Fibroblast of upper back skin (primary cell): ENCODE measurements around the gene LDHAL6B.

ENCODE experiments used
- DNase-seq: peaks from one replicate; pipeline ENCODE4 v3.0.0-alpha.2; 2013

LDHAL6B gene

DNA sequence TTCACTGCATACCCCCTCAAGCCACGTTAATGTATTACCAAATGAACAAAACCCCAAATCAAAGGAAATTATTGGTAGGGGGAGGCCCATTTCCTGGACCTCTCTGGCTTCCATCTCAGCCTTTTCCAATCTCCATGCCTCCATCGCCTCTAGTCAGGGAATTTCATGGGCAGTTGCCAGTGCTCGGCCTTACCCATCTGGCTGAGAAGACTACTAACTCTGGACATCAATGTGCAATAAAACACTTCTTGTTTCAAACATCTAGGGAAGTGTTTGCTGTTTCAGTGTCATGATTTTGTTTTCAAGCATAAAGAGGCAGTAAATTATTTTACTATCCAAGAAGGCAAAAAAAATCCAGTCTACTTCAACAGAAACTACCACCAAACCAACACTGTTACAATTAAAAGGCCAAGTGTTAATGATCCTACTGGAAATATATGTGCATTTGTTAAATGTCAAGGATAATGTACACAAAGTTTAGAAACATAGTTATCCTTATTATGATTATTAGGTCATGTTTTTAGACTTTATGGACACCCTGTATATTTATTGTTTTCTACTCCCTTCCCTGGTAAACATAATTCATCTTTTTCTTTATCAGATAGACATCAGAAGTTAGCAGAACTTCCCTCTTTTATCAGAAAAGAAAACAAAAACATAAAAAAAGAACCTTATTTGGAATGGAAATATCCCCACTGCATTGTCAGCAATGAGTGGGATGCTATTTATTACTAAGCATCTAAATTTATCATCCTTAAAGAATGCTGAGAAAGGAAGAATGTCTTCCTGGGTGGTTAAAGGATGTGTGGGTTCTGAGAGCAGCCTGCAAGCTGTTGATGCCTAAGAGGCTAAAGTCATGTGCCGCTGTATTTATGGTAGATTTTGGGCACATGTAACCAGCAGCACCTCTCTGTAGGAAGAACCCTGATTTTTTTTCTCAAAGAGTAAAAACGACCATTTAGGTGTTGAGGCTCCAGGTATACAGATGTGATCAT, 15.2 kb downstream of the LDHAL6B start:
- peak; percentile 88 for DNase-seq

DNA sequence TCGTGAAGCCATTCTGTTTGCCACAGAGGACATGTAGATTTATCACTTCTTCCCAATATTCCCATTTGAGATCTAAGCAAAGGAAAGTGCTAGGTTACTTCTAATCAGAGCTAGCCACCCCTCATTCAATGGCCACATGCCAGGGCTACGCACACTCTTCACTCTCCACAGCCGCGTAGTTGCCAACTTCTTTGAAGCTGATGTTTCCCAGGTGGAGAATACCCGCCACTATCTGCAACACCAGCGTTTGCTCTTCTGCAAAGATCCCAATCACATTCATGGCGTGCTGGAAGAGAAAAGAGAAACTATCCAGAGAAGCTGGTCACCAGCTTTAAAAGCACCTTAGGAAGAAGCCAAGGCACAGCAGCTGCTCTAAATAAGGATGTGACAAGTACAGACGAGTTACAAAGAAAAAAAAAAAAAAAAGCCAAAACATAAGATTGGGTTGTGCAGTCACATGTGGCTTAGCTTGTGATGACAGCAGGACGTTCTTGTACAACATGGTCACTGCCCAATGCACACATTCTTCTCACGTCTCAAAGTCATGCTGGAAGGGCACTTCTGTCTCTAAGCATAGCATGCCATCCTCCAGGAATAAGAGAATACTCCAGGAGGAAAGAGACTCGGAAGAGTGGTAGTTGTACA, 16.4 kb downstream of the LDHAL6B start:
- DNase-seq = no peak

DNA sequence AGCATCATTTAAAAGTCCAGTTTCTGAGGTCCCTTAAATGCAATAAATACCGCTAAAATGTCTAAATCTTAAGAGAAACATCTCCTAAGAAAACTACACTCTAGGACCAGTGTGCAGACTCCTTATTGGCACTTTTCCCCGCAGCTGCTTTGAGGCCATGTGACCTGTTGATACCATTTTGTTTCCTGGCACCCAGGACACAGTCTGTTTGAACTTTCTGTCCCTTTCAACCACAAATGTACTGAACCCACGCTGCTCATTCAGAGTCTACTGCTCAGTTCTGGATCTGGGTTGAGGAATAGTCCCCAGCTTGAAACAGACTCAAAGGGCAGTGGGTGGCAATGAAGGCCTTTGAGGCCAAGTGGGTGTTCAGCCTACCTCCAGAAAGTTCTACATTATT, 17.1 kb downstream of the LDHAL6B start:
- no peak for DNase-seq

DNA sequence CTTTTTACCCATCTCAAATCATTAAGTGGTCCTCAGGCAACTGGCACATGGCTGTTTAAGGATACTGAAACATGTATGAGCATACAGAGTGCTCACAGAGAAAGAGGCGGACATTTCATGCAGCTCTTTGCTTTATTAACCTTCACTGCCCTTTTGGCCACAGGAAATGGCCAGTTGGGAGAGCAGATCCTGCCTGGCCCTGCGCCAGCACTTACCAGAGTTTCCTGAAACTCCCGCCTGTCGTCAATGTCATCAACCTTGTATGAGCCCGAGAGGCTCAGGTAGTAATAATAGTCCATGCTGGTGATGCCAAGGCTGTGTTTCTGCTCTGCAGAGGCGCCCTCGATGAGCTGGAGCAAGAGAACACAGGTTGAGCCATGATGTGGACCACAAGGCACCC, 17.8 kb downstream of the LDHAL6B start:
- DNase-seq = no peak

DNA sequence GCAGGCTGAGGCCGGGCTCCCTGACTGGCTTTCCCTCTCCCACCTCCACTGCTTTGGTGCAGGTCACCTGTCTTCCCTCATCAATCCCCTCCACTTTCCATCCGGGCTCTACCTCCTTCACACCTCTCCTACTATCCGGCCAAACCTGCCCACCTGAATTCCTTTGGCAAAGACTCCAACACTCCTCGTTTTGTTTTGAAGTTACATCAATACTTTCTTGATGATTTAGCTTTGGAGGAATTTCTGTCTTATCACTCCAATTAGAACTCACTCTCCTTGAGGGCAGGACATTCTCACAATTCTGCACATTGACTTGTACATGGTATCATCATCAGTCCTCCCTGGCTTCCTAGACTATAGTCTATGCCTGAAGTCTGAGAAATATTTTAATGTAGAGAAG, 20.4 kb downstream of the LDHAL6B start:
- no peak for DNase-seq

DNA sequence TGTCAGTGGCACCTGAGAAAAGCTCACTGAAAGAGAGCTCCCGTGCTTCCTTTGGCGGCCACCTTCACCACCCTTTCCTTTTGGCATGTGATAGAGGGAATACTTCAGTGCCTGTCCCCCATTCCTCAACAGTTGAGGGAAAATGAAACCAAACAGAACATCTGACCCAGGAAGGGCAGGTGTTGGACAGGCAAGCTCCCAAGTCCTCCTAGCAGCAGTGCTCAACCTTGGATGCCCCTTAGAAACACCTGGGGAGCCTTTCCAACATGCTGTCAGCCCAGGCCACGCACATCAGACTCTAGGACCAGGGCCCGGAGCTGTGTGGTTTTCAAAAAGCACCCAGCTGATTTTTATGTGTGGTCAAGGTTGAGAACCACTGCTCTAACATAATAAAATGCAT, 22.4 kb downstream of the LDHAL6B start:
- no peak for DNase-seq

DNA sequence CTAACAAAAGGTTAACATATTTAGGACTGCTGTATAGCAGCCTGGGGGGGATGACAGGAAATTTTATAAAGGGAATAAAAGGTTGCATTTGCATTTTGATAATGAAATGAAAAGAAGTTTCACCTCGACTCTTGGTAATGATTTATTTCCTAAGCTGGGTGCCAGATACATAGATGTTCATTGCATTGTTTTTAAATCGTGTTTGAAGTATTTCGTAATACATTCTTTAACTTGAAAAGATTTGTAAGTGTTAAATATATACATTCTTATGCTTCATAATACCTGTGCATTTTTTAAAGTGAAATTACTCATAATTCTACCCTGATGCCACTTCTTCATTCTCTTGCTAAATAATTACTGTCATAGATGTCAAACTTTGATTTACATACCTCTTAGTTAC, 22.8 kb downstream of the LDHAL6B start:
- DNase-seq = no peak

DNA sequence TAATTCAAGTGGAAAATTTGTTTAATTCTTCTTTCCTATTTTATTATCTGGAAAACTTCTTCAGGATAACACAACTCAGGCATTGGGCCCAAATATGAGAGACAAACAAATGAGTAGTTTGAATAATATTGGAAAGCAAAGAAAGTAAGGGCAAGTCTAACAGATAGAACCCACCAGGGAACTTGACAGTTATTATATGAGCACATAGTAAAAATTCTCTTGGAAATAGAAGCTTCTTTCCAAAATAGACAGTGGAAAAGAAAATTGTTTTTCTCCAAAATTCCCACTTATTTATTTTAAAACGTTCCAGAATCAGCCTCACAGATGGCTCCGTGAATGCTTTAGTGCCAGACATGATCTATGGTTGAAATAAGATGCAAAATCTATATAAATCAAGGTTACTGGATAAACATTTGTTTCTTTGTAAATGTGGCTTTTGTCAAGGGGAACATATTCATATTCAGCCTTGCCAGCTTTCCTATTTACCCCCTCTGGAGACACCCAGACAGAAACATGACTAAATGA, 23.9 kb downstream of the LDHAL6B start:
- DNase-seq = no peak

DNA sequence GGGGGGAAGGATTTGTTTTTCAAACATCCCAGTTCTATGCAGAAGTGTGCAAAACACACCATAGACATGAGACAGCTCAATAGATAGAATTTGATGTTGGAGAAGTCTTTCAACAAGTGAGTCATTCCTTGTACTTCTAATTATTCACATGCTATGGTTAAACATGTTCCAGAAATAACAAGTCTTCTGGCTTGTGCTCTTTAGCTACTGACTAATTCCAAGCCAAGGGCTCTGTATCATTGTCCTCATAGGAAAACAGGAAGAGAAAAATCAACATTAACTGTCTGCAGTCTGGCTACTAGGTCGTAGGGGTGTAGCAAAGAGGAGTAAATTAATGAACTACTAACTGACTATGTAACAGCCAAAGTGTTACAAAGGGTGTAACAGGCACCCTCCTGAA, 25.8 kb downstream of the LDHAL6B start:
- peak; percentile 89 for DNase-seq

DNA sequence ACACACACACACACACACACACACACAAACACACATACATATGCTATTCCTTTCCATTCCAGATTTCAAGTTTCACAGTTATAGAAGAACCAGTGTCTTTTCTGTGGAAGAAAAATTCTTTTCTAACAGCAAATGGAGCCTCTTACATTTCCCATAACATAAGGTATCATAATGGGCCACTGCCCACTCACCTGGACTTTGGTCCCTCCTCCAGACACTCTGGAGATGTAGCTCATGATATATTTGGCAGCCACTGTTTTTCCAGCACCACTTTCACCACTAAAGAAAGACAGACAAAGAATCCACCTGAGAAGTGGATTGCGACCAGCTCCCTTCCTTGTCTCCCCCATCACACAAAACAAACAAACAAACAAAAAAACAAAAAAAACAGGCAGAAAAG, 29.8 kb downstream of the LDHAL6B start:
- DNase-seq = no peak

DNA sequence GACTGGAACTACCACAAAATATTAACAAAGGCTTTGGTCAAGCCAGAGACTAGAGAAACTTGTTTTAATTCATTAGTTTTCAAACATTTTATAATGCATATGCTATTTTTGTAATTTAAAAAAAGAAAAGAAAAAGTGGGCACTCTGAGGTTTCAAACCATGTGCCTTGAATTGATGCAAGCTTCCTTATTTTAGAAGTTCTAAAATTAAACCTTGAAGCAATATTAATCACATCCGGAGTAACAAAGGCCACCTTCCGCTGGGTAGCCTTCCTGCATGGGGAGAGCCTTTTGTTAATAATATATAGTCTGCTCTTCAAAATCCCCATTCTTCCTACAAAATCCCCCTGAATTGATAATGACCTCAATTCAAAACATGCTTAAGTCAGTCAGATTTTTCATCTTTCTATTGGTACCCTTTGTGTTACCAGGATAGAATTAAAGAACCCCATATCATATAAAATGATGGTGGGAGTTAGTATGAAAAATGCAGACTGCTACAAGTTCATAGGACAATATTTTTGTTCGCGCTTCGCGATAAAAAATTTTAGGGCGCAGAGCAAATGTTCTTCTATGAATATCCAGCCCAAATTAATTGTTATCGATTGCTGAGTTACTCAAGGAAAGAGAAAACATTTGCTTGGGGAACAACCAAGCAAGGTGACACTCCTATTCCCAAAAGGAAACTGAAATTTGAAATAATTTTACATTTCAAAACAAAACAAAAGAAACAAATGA, 30.6 kb downstream of the LDHAL6B start:
- no peak for DNase-seq

DNA sequence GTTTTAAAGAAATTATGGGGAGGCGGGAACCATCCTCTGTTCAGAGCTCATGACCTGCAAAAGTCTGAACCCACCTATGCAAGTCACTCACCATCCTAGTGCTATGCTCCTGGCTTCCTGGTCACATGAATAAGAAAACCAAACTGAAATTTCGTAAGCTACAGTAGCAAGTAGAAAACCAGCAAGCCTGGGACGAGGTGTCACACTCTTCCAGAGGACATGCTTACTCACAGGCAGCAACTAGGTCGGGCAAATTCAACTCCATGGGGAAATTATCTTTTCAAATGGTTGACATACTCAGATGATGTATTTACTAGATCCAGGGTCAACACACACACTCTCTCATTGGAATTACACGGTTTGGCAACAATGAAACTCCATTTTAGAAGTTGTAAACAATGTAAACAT, 31.3 kb downstream of the LDHAL6B start:
- no peak for DNase-seq

DNA sequence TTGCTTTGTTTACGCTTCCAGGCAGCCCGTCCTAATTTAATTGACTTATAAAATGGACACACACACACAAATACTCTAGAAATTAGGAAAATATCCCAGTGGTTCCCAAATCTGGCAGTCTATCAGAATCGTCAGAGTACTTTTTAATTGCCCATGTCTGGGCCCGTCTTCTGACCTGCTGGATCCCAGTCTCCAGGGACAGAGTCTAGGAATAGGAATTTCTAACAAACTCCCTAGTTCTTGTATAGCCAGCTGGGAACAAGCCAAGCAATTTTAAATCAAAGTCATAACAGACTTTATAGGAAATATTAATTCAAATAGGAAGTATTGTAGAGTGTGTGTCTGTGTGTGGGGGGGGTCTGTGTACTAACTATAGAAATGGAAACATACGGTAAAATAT, 33.4 kb downstream of the LDHAL6B start:
- DNase-seq = no peak

DNA sequence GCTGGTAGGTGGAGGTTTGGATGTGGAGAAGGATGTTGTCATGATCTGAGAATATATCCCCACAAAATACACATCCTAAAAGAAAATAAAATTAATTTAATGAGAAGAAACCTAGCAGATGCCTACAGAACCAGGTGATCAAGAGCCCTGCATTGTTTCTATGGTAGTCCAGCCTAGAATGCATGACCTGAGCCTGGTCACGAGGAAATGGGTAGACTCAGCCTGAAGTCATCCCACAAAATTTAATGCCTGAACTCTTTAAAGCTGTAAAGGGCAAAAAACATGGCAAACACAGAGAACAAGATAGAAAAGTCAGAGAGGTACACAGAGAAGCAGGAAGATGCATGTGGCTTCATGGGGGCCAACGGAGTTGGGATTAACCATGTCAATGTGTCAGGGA, 36.0 kb downstream of the LDHAL6B start:
- no peak for DNase-seq

DNA sequence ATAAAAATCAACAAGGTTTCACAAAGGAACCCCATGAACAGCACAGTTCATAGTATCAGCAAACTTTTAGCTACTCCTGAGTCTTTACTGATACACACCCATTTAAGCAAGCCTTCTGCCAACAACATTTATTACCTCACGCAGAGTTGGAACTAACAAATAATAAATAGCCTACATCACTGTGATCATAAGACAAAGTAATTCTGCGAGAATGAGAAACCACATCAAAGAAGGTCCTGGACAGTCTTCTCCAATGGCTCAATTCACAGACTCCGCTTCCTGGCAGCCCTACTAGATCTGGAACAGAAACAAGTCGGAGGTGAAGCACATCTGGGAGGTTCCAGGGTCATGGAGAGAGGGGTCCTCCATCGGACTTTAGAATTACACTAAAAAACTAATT, 37.0 kb downstream of the LDHAL6B start:
- DNase-seq = no peak

DNA sequence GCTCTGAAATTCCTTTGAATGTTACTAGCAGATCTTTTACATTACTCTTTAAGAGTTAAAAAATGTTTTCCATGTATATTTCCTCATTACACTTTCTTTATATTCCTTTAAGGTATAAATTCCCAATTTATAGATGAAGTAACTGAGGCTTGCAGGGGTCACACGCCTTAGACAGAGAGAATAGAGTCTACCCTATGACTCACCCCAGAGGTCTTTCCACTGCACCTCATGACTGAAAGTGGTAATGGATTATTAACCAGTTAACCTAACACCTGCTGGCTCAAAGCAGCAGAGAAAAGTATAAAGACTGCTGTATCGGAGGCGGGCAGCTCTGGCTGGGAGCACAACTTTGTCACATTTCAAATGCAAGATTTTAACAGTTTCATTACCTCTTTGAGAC, 37.7 kb downstream of the LDHAL6B start:
- DNase-seq = no peak

DNA sequence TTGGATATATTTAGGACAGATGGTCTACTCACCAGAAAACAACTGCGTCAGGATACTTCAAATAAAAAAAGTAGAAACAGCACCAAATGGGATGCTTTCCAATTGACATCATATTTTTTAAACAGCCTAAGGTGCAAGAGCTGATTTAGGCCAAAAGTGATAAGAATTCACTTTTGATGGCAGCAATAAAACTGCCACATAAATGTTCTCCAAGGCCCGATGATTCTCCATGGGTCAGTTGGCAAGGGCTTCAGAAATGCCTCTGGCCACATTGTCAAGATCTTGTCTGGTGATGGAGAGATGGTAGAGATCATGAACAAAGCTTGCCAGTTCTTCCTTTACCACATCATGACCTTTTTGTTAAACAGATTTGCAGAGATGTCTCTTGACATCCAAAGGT, 38.9 kb downstream of the LDHAL6B start:
- no peak for DNase-seq

DNA sequence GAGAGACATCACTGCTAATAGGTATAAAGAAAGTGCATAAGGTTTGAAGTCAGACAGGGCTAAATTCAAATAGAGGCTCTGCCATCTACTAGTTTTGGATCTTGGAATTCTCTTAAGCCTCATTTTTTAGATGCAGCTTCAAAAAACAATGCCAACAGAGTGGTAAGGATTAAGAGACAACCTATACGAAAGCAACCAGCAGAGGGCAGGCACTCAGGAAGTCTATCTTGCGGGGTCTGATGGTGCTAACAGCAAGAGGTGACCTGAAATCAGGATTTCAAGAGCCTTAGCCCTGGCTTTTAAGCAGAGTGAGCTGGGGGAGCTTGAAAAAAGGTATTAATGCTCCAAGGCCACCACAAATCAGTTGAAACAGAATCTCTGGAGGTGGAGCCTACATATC, 40.7 kb downstream of the LDHAL6B start:
- peak; percentile 73 for DNase-seq

DNA sequence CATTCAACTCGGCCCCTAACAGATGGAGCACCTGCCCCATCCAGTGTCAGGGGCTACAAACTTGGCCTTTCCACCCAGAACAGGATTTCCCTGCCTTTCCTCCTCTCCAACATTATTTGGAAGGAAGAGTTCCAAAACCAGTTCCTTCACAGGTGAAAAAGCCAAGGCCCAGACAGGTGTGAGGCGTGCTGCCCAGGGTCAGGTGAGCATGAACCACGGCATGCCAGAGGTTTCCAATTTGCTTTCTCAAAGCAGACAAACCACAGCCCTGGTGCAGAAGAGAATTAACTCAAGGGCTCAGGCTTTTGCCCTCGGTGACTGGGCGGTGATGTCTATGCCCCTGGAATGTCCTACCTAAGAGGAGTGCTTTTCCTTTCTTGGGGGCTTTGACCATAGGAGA, 43.2 kb downstream of the LDHAL6B start:
- DNase-seq = no peak

DNA sequence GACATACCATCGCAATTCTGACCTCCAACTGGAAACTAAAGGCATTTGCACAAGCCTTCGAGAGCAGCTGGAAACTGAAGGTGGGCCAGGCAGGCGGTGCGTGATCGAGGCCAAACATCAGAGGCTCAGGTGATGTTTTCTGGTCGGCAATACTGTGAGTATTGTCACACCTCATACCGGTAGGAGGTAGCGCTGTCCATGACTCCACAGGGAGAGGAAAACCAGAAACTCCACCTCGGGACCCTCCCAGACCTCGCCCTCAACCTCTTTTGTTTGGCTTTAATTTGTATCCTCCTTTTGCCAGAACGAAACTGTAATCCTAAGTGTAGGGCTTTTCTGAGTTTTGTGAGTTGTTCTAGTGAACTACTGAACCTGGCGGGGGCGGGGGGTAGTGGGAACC, 43.6 kb downstream of the LDHAL6B start:
- DNase-seq = no peak

DNA sequence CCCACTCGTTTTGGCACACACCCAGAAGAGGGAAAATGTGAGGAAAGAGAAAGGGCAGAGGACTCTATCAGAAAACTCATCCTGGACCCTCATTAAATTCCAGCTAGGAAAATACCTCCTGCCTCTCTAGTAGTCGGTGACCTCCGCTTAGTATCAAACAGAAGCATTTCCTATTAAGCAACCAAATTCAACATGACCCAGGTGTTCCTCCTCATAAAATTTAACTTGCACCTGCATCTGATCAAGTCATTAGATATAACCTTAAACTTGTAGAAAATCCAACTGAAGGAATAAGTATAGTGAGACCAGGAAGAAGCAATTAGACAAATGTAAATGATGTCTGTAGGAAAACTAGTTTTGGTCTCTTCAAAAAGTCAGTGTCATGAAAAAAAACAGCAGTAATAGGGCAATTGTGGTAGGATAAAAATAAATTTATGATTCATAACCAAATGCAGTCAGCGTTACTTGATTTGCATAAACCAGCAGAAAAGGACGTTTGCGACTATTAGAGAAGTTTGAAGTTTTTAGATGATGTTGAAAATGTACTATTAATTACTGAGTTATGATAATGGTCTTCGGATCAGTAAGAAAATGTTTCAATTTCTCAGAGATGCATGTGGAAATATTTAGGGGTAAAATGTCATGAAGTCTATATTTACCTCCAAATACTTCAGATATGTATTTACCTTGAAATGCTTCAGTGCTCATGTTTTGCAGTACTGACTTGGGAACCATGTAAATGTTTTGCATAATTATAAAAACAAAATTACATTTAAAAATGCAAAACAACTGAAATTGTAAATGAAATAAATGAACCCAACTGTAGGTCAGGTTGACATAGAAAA, 44.6 kb downstream of the LDHAL6B start:
- no peak for DNase-seq

DNA sequence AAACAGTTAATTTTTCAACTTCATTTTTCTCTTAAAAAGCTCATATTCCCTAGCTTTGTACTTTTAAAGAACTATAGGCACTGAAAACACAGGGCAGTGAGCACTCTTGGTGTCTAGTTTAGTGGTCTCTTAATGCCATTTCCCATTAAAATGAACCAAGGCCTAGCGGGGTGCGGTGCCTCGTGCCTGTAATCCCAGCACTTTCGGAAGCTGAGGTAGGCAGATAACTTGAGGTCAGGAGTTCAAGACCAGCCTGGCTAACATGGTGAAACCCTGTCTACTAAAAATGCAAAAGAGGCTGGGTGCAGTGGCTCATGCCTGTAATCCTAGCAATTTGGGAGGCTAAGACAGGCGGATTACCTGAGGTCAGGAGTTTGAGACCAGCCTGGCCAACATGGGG, 45.5 kb downstream of the LDHAL6B start:
- DNase-seq = no peak
